C4-2B (cell line): ENCODE measurements around the gene GOLIM4.
A peak's percentile ranks its signal among the peaks of the same experiment; 100 is the strongest.

Source experiments
- H3K27ac ChIP-seq: fragments of 450-650 bp; 2 replicates; pipeline ENCODE4 v1.5.1; 2017
- CTCF ChIP-seq: fragments of 450-650 bp; conservative IDR thresholded peaks from 2 replicates; pipeline ENCODE4 v1.5.1; 2017; ENCODE audit warnings: mild to moderate bottlenecking
- ZFX ChIP-seq: fragments of 450-650 bp; IDR thresholded peaks from 2 replicates; pipeline ENCODE4 v1.6.1; 2017

The GOLIM4 gene

GRCh38 chr3:168044049-168044448 lies 51.7 kb downstream of the GOLIM4 start:
- TF ChIP-seq CTCF: no peak
- H3K27ac ChIP-seq: no peak overlapping the region

GRCh38 chr3:168040607-168041208 lies 55.0 kb downstream of the GOLIM4 start:
- no peak overlapping the region for H3K27ac ChIP-seq
- TF ChIP-seq CTCF (peak; percentile 96), ZFX (no peak)

- TF ChIP-seq CTCF (no peak), ZFX (no peak)
- no peak overlapping the region for H3K27ac ChIP-seq
Measured at GRCh38 chr3:168037020-168037419, 58.7 kb downstream of the GOLIM4 start.

GRCh38 chr3:168036619-168037018 lies 59.1 kb downstream of the GOLIM4 start:
- no peak overlapping the region for H3K27ac ChIP-seq
- TF ChIP-seq ZFX: no peak
- TF ChIP-seq CTCF: no peak

- H3K27ac ChIP-seq: no peak overlapping the region
- TF ChIP-seq ZFX: no peak
- TF ChIP-seq CTCF: no peak
Measured at GRCh38 chr3:168034152-168034928, 61.4 kb downstream of the GOLIM4 start.

- H3K27ac ChIP-seq: no peak overlapping the region
- TF ChIP-seq CTCF (no peak), ZFX (no peak)
Measured at GRCh38 chr3:168030577-168030976, 65.1 kb downstream of the GOLIM4 start.

GRCh38 chr3:168029705-168030104 lies 66.0 kb downstream of the GOLIM4 start:
- no peak for TF ChIP-seq CTCF
- TF ChIP-seq ZFX: no peak
- H3K27ac ChIP-seq: no peak overlapping the region
